IMR-90 (cell line): Measurements from ENCODE around the gene PHF21B. TPM values are rescaled to one million over a fixed set of nuclear protein-coding genes. Genes with fewer than 3 reads are reported as not detected.

Source experiments
- ATAC-seq: fragments of 200-7000 bp; cut with Tn5 transposase; 2 replicates; pipeline ENCODE4 v1.9.1; 2020; ENCODE audit warnings: low read depth, mild to moderate bottlenecking, moderate library complexity
- BruUV-seq: library from RNA; stranded (reverse); fragments of 400-500 nt; replicated peaks from 2 replicates; lab custom pipeline; 2021; lab: Mats Ljungman, UMichigan
- CTCF ChIA-PET: fragments of 300-600 bp; formaldehyde crosslinking; extraction: SDS; loops from one replicate; lab custom pipeline; 2021; ENCODE audit warnings: antibody characterized with exemption; lab: Yijun Ruan, JAX
- POLR2A ChIA-PET: fragments of 300-600 bp; sonication (Branson Sonifier 250); formaldehyde crosslinking; loops from one replicate; lab custom pipeline; 2022; ENCODE audit warnings: antibody characterized with exemption; ENCODE audit not compliant: unreplicated experiment; lab: Charles Lee
- DNase-seq: peaks from one replicate; pipeline ENCODE4 v3.0.0; 2013
- H2AFZ ChIP-seq: replicated peaks from 2 replicates; pipeline ENCODE3; 2013; ENCODE audit warnings: low read length, mild to moderate bottlenecking; ENCODE audit not compliant: poor library complexity
- H2AK5ac ChIP-seq: 2 replicates; pipeline ENCODE4 v1.6.1; 2013; ENCODE audit warnings: low read depth, low read length, inconsistent platforms
- H2AK9ac ChIP-seq: replicated peaks from 2 replicates; pipeline ENCODE3; 2013; ENCODE audit warnings: mild to moderate bottlenecking, low read depth, low read length, moderate library complexity; ENCODE audit not compliant: poor library complexity
- H2BK120ac ChIP-seq: 2 replicates; pipeline ENCODE4 v1.6.1; 2013; ENCODE audit warnings: low read depth, low read length, inconsistent platforms
- H2BK15ac ChIP-seq: 3 replicates; pipeline ENCODE4 v1.6.1; 2013; ENCODE audit warnings: low read depth, low read length, inconsistent platforms
- H2BK20ac ChIP-seq: 2 replicates; pipeline ENCODE4 v1.6.1; 2013; ENCODE audit warnings: low read depth, mild to moderate bottlenecking, inconsistent platforms, low read length, moderate library complexity
- H2BK5ac ChIP-seq: 2 replicates; pipeline ENCODE4 v1.6.1; 2013; ENCODE audit warnings: mild to moderate bottlenecking, low read depth, low read length, inconsistent platforms; ENCODE audit not compliant: poor library complexity, severe bottlenecking
- H3K14ac ChIP-seq: replicated peaks from 2 replicates; pipeline ENCODE4 v1.6.1; 2013; ENCODE audit warnings: low read depth, low read length, inconsistent platforms
- H3K18ac ChIP-seq: 2 replicates; pipeline ENCODE4 v1.6.1; 2013; ENCODE audit warnings: low read depth, low read length, control low read depth
- H3K23ac ChIP-seq: 2 replicates; pipeline ENCODE4 v1.6.1; 2013; ENCODE audit warnings: low read depth, low read length, inconsistent platforms
- H3K27ac ChIP-seq: 2 replicates; pipeline ENCODE4 v1.5.1; 2013; ENCODE audit warnings: mild to moderate bottlenecking, control low read depth, low read length; ENCODE audit not compliant: insufficient read depth
- H3K27me3 ChIP-seq: 2 replicates; pipeline ENCODE4 v1.6.1; 2013; ENCODE audit warnings: low read length; ENCODE audit not compliant: control insufficient read depth, insufficient read depth
- H3K36me3 ChIP-seq: 2 replicates; pipeline ENCODE4 v1.6.1; 2013; ENCODE audit warnings: low read length, mixed read lengths; ENCODE audit not compliant: control insufficient read depth, insufficient read depth
- H3K4ac ChIP-seq: 2 replicates; pipeline ENCODE4 v1.6.1; 2013; ENCODE audit warnings: low read depth, low read length, inconsistent platforms
- H3K4me1 ChIP-seq: 2 replicates; pipeline ENCODE4 v1.6.1; 2013; ENCODE audit warnings: low read length, mixed read lengths; ENCODE audit not compliant: control insufficient read depth, insufficient read depth
- H3K4me2 ChIP-seq: 2 replicates; pipeline ENCODE4 v1.6.1; 2013; ENCODE audit warnings: low read depth, mild to moderate bottlenecking, control low read depth, low read length, moderate library complexity
- H3K4me3 ChIP-seq: 2 replicates; pipeline ENCODE4 v1.5.1; 2013; ENCODE audit warnings: low read depth, mild to moderate bottlenecking, control low read depth, low read length, moderate library complexity; ENCODE audit not compliant: insufficient read depth
- H3K56ac ChIP-seq: 2 replicates; pipeline ENCODE4 v1.6.1; 2013; ENCODE audit warnings: low read length, inconsistent platforms; ENCODE audit not compliant: insufficient read depth; ENCODE audit errors: extremely low read depth
- H3K79me1 ChIP-seq, 2 experiments: 2 replicates each; pipeline ENCODE4 v1.6.1; 2013; ENCODE audit warnings: low read length in 2 of 2, inconsistent platforms in 1 of 2, low read depth in 1 of 2
- H3K9ac ChIP-seq: 2 replicates; pipeline ENCODE4 v1.6.1; 2013; ENCODE audit warnings: low read depth, low read length, control low read depth
- H3K9me1 ChIP-seq: 2 replicates; pipeline ENCODE4 v1.6.1; 2013; ENCODE audit warnings: low read length, inconsistent platforms; ENCODE audit not compliant: insufficient read depth
- H3K9me3 ChIP-seq: 2 replicates; pipeline ENCODE4 v1.6.1; 2013; ENCODE audit warnings: low read length; ENCODE audit not compliant: control insufficient read depth, insufficient read depth
- H4K20me1 ChIP-seq: 2 replicates; pipeline ENCODE4 v1.6.1; 2013; ENCODE audit warnings: low read length, inconsistent platforms; ENCODE audit not compliant: insufficient read depth
- H4K5ac ChIP-seq: 2 replicates; pipeline ENCODE4 v1.6.1; 2013; ENCODE audit warnings: mild to moderate bottlenecking, low read depth, low read length, control low read depth
- H4K8ac ChIP-seq, 2 experiments: 2 replicates each; pipeline ENCODE4 v1.6.1; 2013; ENCODE audit warnings: low read depth in 2 of 2, low read length in 2 of 2, control low read depth in 1 of 2, inconsistent platforms in 1 of 2
- H4K91ac ChIP-seq: 2 replicates; pipeline ENCODE4 v1.6.1; 2013; ENCODE audit warnings: low read depth, low read length, inconsistent platforms; ENCODE audit not compliant: insufficient read depth
- BHLHE40 ChIP-seq: fragments of 150-350 bp; IDR thresholded peaks from 2 replicates; pipeline ENCODE4 v1.6.1; 2016; ENCODE audit warnings: mild to moderate bottlenecking, low read depth, low read length
- CEBPB ChIP-seq: IDR thresholded peaks from 2 replicates; pipeline ENCODE4 v1.6.1; 2012; ENCODE audit warnings: low read depth, low read length, improper control_type of control experiment
- CHD1 ChIP-seq: IDR thresholded peaks from 2 replicates; pipeline ENCODE4 v1.6.1; 2012; ENCODE audit warnings: low read depth, low read length, improper control_type of control experiment
- FOS ChIP-seq: fragments of 150-350 bp; IDR thresholded peaks from 2 replicates; pipeline ENCODE4 v1.6.1; 2016; ENCODE audit warnings: low read depth, low read length
- MAFK ChIP-seq: IDR thresholded peaks from 2 replicates; pipeline ENCODE4 v1.6.1; 2012; ENCODE audit warnings: low read depth, low read length, improper control_type of control experiment
- MAZ ChIP-seq: IDR thresholded peaks from 2 replicates; pipeline ENCODE4 v1.6.1; 2012; ENCODE audit warnings: low read depth, mild to moderate bottlenecking, low read length, improper control_type of control experiment, moderate library complexity, borderline replicate concordance
- MXI1 ChIP-seq: IDR thresholded peaks from 2 replicates; pipeline ENCODE4 v1.6.1; 2012; ENCODE audit warnings: low read depth, mild to moderate bottlenecking, low read length, moderate library complexity, borderline replicate concordance
- NFE2L2 ChIP-seq: fragments of 150-350 bp; IDR thresholded peaks from 2 replicates; pipeline ENCODE4 v1.6.1; 2016; ENCODE audit warnings: low read depth, mild to moderate bottlenecking, low read length
- POLR2A ChIP-seq: IDR thresholded peaks from 2 replicates; pipeline ENCODE4 v1.6.1; 2012; ENCODE audit warnings: mild to moderate bottlenecking, low read depth, low read length
- RAD21 ChIP-seq: IDR thresholded peaks from 2 replicates; pipeline ENCODE4 v1.6.1; 2012; ENCODE audit warnings: low read length, improper control_type of control experiment
- RCOR1 ChIP-seq: IDR thresholded peaks from 2 replicates; pipeline ENCODE4 v1.6.1; 2012; ENCODE audit warnings: mild to moderate bottlenecking, low read length, improper control_type of control experiment; ENCODE audit not compliant: insufficient replicate concordance
- RFX5 ChIP-seq: IDR thresholded peaks from 2 replicates; pipeline ENCODE4 v1.8.0; 2012; ENCODE audit warnings: low read depth, mild to moderate bottlenecking, low read length, moderate library complexity
- SMC3 ChIP-seq: fragments of 150-350 bp; IDR thresholded peaks from 2 replicates; pipeline ENCODE4 v1.6.1; 2016; ENCODE audit warnings: low read depth, mild to moderate bottlenecking, antibody characterized with exemption, low read length, moderate library complexity
- whole genome bisulfite sequencing, 2 experiments: methylation state at CpG; one replicate each; pipeline versions ENCODE4 v1.1.5 to v1.1.7; 2013; ENCODE audit warnings: missing lambda C conversion rate in 2 of 2; ENCODE audit not compliant: insufficient read length in 1 of 2; ENCODE audit errors: extremely low coverage in 2 of 2; 5-methylcytosine and 5-hydroxymethylcytosine counted together
- dilution Hi-C: fragments of 300-500 bp; cut with HindIII; formaldehyde crosslinking; loops from one replicate; pipeline ENCODE4 v1.14.3; 2018; ENCODE audit warnings: low sequenced_read_pairs; ENCODE audit not compliant: unreplicated experiment
- in situ Hi-C: fragments of 300-500 bp; cut with MboI; formaldehyde crosslinking; loops from 3 replicates; pipeline ENCODE4 v1.14.3; 2019; ENCODE audit warnings: low sequenced_read_pairs, inconsistent platforms, mixed read lengths
- intact Hi-C: fragments of 100-400 bp; cut with micrococcal nuclease; formaldehyde crosslinking; loops from 2 replicates; pipeline ENCODE4 v1.10.0; 2022
- polyA plus RNA-seq, 3 experiments: library from polyadenylated mRNA; depleted of rRNA; stranded (reverse); fragments of >200 nt; gene quantifications; 2 replicates each; pipeline ENCODE4 v1.2.3, GENCODE V29; 2012; ENCODE audit warnings: low replicate concordance in 1 of 3
- total RNA-seq: library from RNA; depleted of rRNA; stranded (reverse); fragments of >200 nt; gene quantifications from 2 replicates; pipeline ENCODE4 v1.2.3, GENCODE V29; 2012
- TF ChIP-seq, protein P1 (sequence below): fragments of 150-350 bp; IDR thresholded peaks from 2 replicates; pipeline ENCODE4 v1.6.1; 2017; ENCODE audit warnings: mild to moderate bottlenecking, antibody characterized with exemption, low read length, low read depth
- TF ChIP-seq, protein P2 (sequence below): conservative IDR thresholded peaks from 2 replicates; pipeline ENCODE4 v1.5.1; 2012; ENCODE audit warnings: mild to moderate bottlenecking, low read depth, low read length, improper control_type of control experiment
- TF ChIP-seq, protein P3 (sequence below): fragments of 150-350 bp; IDR thresholded peaks from 2 replicates; pipeline ENCODE4 v1.6.1; 2016; ENCODE audit warnings: low read depth, mild to moderate bottlenecking, low read length, moderate library complexity, borderline replicate concordance

The PHF21B gene
- total and polyA plus RNA-seq, 2 of the 4 experiments (the other 2 are of a cell fraction) = 0.02 TPM; not detected in 1

DNA sequence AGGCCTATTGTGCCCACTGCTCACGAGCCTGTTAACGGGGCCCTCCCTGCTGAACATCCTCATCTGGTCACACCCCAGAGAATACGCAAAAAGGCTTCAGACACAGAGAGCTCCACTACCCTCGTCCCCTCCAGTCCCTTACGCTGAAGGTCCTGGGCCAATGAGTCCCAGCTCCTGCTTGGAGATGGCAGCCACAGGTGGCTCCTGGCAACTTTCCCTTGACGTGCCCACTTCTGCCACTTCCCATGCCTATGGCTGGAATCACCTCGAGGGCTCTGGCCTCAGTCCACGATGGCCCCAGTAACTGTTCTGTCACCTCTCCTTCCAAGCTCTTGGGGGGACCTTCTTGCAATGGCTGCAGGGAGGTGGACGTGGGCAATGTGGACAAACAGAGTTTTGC is 12.7 kb downstream of the PHF21B start:
- Histone ChIP-seq H3K14ac (no peak overlapping the region), H4K91ac (no peak overlapping the region), H2BK20ac (no peak overlapping the region), H4K5ac (no peak overlapping the region), H2BK120ac (no peak overlapping the region), H3K9me3 (no peaks in the 10 kb centered on the region), H3K36me3 (no peaks in the 10 kb centered on the region), H2AK5ac (no peak overlapping the region), H3K4me3 (no peak overlapping the region), H3K23ac (no peak overlapping the region), H3K27me3 (peaks cover 57% of the 10 kb centered on the region), H3K4ac (no peak overlapping the region), H3K9ac (no peak overlapping the region), H4K8ac (no peak overlapping the region), H2AFZ (no peak overlapping the region), H3K56ac (no peak overlapping the region), H3K4me1 (no peaks in the 10 kb centered on the region), H3K18ac (no peak overlapping the region), H3K9me1 (no peaks in the 10 kb centered on the region), H2BK5ac (no peak overlapping the region), H2AK9ac (no peak overlapping the region), H2BK15ac (no peak overlapping the region), H3K79me1 (no peaks in the 10 kb centered on the region), H3K4me2 (no peak overlapping the region), H3K27ac (no peak overlapping the region), H4K20me1 (no peaks in the 10 kb centered on the region)
- ChIA-PET POLR2A (no interaction called here), CTCF (no interaction called here)
- WGBS, 2 experiments = 80% methylated on average over 5 of the region's 9 CpGs; no CpG with 5 or more reads in 1 of the 2 experiments
- ATAC-seq = no peak
- intact Hi-C loops (no loop called here), in situ Hi-C loops (loop anchor here (25.0 kb wide), 1 partner anchor 565 kb away; no protein-coding TSS in a partner anchor), dilution Hi-C loops (no loop called here)
- no peak for DNase-seq
- BruUV-seq = no TSS peak
- TF ChIP-seq RCOR1 (no peak), POLR2A (no peak), FOS (no peak), NFE2L2 (no peak), RFX5 (no peak), CHD1 (no peak), SMC3 (no peak), BHLHE40 (no peak), MXI1 (no peak), CEBPB (no peak), MAFK (no peak), MAZ (no peak), RAD21 (no peak)
- TF ChIP-seq, protein P1, sequence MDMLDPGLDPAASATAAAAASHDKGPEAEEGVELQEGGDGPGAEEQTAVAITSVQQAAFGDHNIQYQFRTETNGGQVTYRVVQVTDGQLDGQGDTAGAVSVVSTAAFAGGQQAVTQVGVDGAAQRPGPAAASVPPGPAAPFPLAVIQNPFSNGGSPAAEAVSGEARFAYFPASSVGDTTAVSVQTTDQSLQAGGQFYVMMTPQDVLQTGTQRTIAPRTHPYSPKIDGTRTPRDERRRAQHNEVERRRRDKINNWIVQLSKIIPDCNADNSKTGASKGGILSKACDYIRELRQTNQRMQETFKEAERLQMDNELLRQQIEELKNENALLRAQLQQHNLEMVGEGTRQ = no peak
- TF ChIP-seq, protein P2, sequence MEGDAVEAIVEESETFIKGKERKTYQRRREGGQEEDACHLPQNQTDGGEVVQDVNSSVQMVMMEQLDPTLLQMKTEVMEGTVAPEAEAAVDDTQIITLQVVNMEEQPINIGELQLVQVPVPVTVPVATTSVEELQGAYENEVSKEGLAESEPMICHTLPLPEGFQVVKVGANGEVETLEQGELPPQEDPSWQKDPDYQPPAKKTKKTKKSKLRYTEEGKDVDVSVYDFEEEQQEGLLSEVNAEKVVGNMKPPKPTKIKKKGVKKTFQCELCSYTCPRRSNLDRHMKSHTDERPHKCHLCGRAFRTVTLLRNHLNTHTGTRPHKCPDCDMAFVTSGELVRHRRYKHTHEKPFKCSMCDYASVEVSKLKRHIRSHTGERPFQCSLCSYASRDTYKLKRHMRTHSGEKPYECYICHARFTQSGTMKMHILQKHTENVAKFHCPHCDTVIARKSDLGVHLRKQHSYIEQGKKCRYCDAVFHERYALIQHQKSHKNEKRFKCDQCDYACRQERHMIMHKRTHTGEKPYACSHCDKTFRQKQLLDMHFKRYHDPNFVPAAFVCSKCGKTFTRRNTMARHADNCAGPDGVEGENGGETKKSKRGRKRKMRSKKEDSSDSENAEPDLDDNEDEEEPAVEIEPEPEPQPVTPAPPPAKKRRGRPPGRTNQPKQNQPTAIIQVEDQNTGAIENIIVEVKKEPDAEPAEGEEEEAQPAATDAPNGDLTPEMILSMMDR = no peak
- TF ChIP-seq, protein P3, sequence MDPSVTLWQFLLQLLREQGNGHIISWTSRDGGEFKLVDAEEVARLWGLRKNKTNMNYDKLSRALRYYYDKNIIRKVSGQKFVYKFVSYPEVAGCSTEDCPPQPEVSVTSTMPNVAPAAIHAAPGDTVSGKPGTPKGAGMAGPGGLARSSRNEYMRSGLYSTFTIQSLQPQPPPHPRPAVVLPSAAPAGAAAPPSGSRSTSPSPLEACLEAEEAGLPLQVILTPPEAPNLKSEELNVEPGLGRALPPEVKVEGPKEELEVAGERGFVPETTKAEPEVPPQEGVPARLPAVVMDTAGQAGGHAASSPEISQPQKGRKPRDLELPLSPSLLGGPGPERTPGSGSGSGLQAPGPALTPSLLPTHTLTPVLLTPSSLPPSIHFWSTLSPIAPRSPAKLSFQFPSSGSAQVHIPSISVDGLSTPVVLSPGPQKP = no peak
